Transverse colon (tissue), 4 donors: Measurements from ENCODE around the gene CALB2. TPM values are rescaled to one million over a fixed set of nuclear protein-coding genes. Genes with fewer than 3 reads are reported as not detected.

Experiments
- DNase-seq: peaks from one replicate; pipeline ENCODE4 v3.0.0-alpha.2; 2019
- H3K27ac ChIP-seq, 4 donors: fragments of 200-600 bp; sonication (generic); 2 replicates each; pipeline ENCODE4 v1.5.1; 2016 to 2018; ENCODE audit warnings: inconsistent platforms in 4 of 4
- H3K27me3 ChIP-seq: fragments of 200-600 bp; sonication (generic); 2 replicates; pipeline ENCODE4 v1.5.1; 2017; ENCODE audit warnings: inconsistent platforms
- H3K36me3 ChIP-seq, 4 donors: fragments of 200-600 bp; sonication (generic); 2 replicates each; pipeline ENCODE4 v1.5.1; 2017 to 2019; ENCODE audit warnings: inconsistent platforms in 4 of 4
- H3K4me1 ChIP-seq, 4 donors: fragments of 200-600 bp; sonication (generic); 2 replicates each; pipeline ENCODE4 v1.5.1; 2017 to 2020; ENCODE audit warnings: inconsistent platforms in 4 of 4
- H3K4me3 ChIP-seq, 4 donors: fragments of 200-600 bp; sonication (generic); 1 replicate in 1 of 4; 2 replicates in 3 of 4; pipeline versions ENCODE4 v1.5.1 to v1.6.1; 2017 to 2019; ENCODE audit warnings: inconsistent platforms in 4 of 4
- H3K9me3 ChIP-seq, 2 donors: fragments of 200-600 bp; sonication (generic); 2 replicates each; pipeline ENCODE4 v1.5.1; 2017 to 2019; ENCODE audit warnings: inconsistent platforms in 2 of 2
- CTCF ChIP-seq, 5 experiments: fragments of 200-600 bp in 3 of 5; fragments of 450-650 bp in 2 of 5; sonication (generic) in 3 of 5; IDR thresholded peaks; 1 replicate in 2 of 5; 2 replicates in 3 of 5; pipeline ENCODE4 v1.5.1; 2016 to 2017; ENCODE audit warnings: antibody characterized with exemption in 5 of 5, inconsistent platforms in 3 of 5, mild to moderate bottlenecking in 2 of 5, moderate library complexity in 1 of 5
- EP300 ChIP-seq: sonication (generic); formaldehyde crosslinking; IDR thresholded peaks from one replicate; pipeline ENCODE4 v1.6.1; 2017; ENCODE audit warnings: antibody characterized with exemption, low read depth
- POLR2A ChIP-seq: fragments of 450-650 bp; IDR thresholded peaks from one replicate; pipeline ENCODE4 v1.6.1; 2016; ENCODE audit warnings: antibody characterized with exemption, mild to moderate bottlenecking, moderate library complexity
- POLR2AphosphoS5 ChIP-seq, 3 donors: sonication (generic); formaldehyde crosslinking; IDR thresholded peaks; one replicate each; pipeline ENCODE4 v1.6.1; 2016; ENCODE audit warnings: antibody characterized with exemption in 3 of 3
- WGBS, 2 donors: methylation state at CpG; one replicate each; pipeline ENCODE4 v1.1.5; 2018; ENCODE audit warnings: low coverage in 1 of 2; 5-methylcytosine and 5-hydroxymethylcytosine counted together
- in situ Hi-C, 4 donors: fragments of 200-750 bp; cut with MboI; loops; one replicate each; pipeline versions ENCODE4 v1.15.0 to v1.15.1; 2017; ENCODE audit warnings: low sequenced_read_pairs in 3 of 4, low pct_ligation_motif_present in 1 of 4, low pct_unique_long_range_greater_than_20kb in 1 of 4
- intact Hi-C: fragments of 100-400 bp; cut with DNase I; formaldehyde crosslinking; loops from one replicate; pipeline ENCODE4 v1.15.1; 2023; ENCODE audit warnings: low total_unique reads
- total RNA-seq, 4 donors: library from RNA; depleted of rRNA; stranded (reverse); fragments of >200 nt; gene quantifications; one replicate each; pipeline ENCODE4 v1.1.0, GENCODE V29; 2016

CALB2 gene
- total RNA-seq, 4 donors from 2014 or later: 2.0 to 4.0 (median 4.0) TPM; not detected in 1

GRCh38 chr16:71407731-71408130 is 49.2 kb downstream of the CALB2 start:
- 90% methylated on average over 1 of the region's 1 CpG; no CpG with 5 or more reads in 1 of the 2 donors for WGBS, 2 donors
- in situ Hi-C loops (loop anchor here in 1 of 4 donors (25.0 kb wide), 1 partner anchor 205 kb away; no protein-coding TSS in a partner anchor), intact Hi-C loops (no loop called here)
- Histone ChIP-seq H3K4me3 (no peak overlapping the region), H3K27me3 (peaks cover 8% of the 10 kb centered on the region), H3K9me3 (no peaks in the 10 kb centered on the region), H3K27ac (no peak overlapping the region), H3K4me1 (peaks cover 0 to 6% (median 0%) of the 10 kb centered on the region in 4 donors), H3K36me3 (no peaks in the 10 kb centered on the region)
- TF ChIP-seq POLR2A (no peak), POLR2AphosphoS5 (IDR thresholded peaks at IDR 0.05) (no peak), EP300 (no peak), CTCF (IDR thresholded peaks at IDR 0.05) (no peak)
- DNase-seq: no peak

GRCh38 chr16:71408536-71408935 is 50.0 kb downstream of the CALB2 start:
- no peak for DNase-seq
- peaks cover 0 to 8% (median 0%) of the 10 kb centered on the region in 4 donors for H3K4me1 ChIP-seq
- in situ Hi-C loops: loop anchor here in 1 of 4 donors (25.0 kb wide), 1 partner anchor 204 kb away; no protein-coding TSS in a partner anchor
- no peak overlapping the region for H3K4me3 ChIP-seq
- intact Hi-C loops: no loop called here
- H3K9me3 ChIP-seq: no peaks in the 10 kb centered on the region
- no peaks in the 10 kb centered on the region for H3K36me3 ChIP-seq
- 36 to 44% methylated on average over 2 to 3 of the region's 3 CpGs for WGBS, 2 donors
- TF ChIP-seq EP300 (no peak), POLR2AphosphoS5 (IDR thresholded peaks at IDR 0.05) (no peak), POLR2A (no peak), CTCF (IDR thresholded peaks at IDR 0.05) (no peak)
- H3K27me3 ChIP-seq: peaks cover 8% of the 10 kb centered on the region
- no peak overlapping the region for H3K27ac ChIP-seq

DNA sequence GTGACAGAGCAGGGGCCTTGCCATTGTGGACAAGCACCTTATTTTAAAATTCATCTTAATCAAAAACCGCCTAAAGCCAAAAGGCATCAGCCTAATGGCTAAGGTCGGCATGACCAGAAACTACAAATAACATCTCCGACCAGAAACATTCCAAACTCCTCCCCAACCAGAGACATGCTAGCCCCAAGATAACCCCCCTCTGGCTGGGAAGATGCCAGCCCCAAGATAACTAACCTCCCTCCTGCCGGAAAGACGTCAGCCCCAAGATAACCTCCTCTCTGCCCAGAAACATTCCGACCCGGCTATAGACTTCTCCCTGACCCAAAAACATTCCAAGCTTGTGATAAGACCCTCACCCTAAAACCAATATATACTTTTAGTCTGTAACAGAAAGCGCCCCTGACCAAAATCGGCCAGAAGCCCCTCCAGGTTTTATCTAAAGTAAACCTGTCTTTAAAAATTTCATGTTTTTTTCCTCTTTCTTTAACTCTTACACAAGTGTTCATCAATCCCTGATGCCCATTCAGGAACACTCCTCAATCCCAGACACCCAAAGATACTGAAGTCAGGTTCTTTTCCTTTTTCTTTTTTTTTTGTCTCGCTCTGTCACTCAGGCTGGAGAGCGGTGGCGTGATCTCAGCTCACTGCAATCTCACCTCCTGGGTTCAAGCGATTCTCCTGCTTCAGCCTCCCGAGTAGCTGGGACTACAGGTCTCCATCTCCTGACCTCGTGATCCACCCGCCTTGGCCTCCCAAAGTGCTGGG is 50.7 kb downstream of the CALB2 start:
- Histone ChIP-seq H3K27ac (no peak overlapping the region), H3K4me1 (peaks cover 0 to 8% (median 0%) of the 10 kb centered on the region in 4 donors), H3K4me3 (no peak overlapping the region), H3K9me3 (no peaks in the 10 kb centered on the region), H3K27me3 (peaks cover 8% of the 10 kb centered on the region), H3K36me3 (no peaks in the 10 kb centered on the region)
- intact Hi-C loops (no loop called here), in situ Hi-C loops (loop anchor here in 1 of 4 donors (25.0 kb wide), 1 partner anchor 203 kb away; no protein-coding TSS in a partner anchor)
- DNase-seq: no peak
- WGBS, 2 donors: 60 to 65% methylated on average over 6 to 16 of the region's 16 CpGs
- TF ChIP-seq CTCF (IDR thresholded peaks at IDR 0.05): no peak
- TF ChIP-seq EP300: no peak

DNA sequence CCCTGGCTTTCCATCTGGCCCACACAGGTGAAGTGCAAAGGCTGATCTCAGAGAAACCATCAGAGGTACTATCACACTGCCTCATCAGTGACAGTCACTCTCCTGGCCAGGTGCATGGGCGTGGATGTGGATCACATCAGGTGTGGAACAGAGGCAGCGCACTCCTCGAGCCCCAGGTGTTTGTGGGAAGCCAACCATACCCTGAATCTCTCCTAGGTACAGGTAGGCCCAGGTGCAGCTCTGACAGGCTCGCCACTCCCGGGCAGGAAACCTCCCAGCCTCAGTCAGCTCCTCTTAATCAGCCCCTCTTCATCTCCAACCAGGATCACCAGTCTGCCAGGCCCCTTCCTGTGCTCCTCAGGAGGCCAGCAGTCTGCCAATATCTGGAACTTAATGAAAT is 51.6 kb downstream of the CALB2 start:
- intact Hi-C loops (loop anchor here (5.0 kb wide), 1 partner anchor 87 kb away; no protein-coding TSS in a partner anchor), in situ Hi-C loops (loop anchor here in 3 of 4 donors (5.0 to 25.0 kb wide), 3 partner anchors 87 to 205 kb away; no protein-coding TSS in a partner anchor)
- Histone ChIP-seq H3K9me3 (no peaks in the 10 kb centered on the region), H3K4me1 (peaks cover 0 to 8% (median 0%) of the 10 kb centered on the region in 4 donors), H3K4me3 (no peak overlapping the region), H3K36me3 (no peaks in the 10 kb centered on the region), H3K27me3 (peaks cover 8% of the 10 kb centered on the region), H3K27ac (no peak overlapping the region)
- no peak for TF ChIP-seq POLR2A
- TF ChIP-seq EP300: no peak
- TF ChIP-seq CTCF (IDR thresholded peaks at IDR 0.05): no peak
- TF ChIP-seq POLR2AphosphoS5 (IDR thresholded peaks at IDR 0.05): no peak
- WGBS, 2 donors: 49% methylated on average over 5 of the region's 5 CpGs; no CpG with 5 or more reads in 1 of the 2 donors
- DNase-seq: no peak
